ENCODE data around the gene RPH3AL. TPM values are rescaled to one million over a fixed set of nuclear protein-coding genes. Genes with fewer than 3 reads are reported as not detected.
"Not testable (repeated sequence)": the region's sequence is repeated elsewhere in the genome, so short reads cannot be mapped to it uniquely, and the experiment has no call there.

RPH3AL gene
- polyA plus RNA-seq, 4 donors = 10.5 to 18.8 (median 12.0) TPM

- DNase-seq (no peak), FAIRE-seq (no peak)
- no peak overlapping the region for H3K4me3 ChIP-seq (ENCODE audit: low read depth in 1 of 3, low read length in 3 of 3)
- no peaks in the 10 kb centered on the region for H3K9me3 ChIP-seq (ENCODE audit: control insufficient read depth in 2 of 2, insufficient read depth in 1 of 2, low read depth in 1 of 2, low read length in 1 of 2)
- no peaks in the 10 kb centered on the region for H3K36me3 ChIP-seq (ENCODE audit: control insufficient read depth in 3 of 3, insufficient read depth in 2 of 3, low read depth in 1 of 3, low read length in 3 of 3)
- no peaks in the 10 kb centered on the region for H3K4me1 ChIP-seq (ENCODE audit: control insufficient read depth in 3 of 3, insufficient read depth in 2 of 3, low read depth in 1 of 3, low read length in 2 of 3)
- WGBS, 3 donors = 88 to 98% (median 97%) methylated on average over 8 to 9 of the region's 9 CpGs
- no peak overlapping the region for H3K27ac ChIP-seq (ENCODE audit: low read depth in 1 of 3, low read length in 2 of 3)
- no peaks in the 10 kb centered on the region for H3K27me3 ChIP-seq (ENCODE audit: control insufficient read depth in 3 of 3, insufficient read depth in 3 of 3, low read length in 3 of 3)
Measured at GRCh38 chr17:225551-225950, 127.1 kb downstream of the RPH3AL start.

GRCh38 chr17:224576-224975 is 128.0 kb downstream of the RPH3AL start:
- not testable (repeated sequence) for H3K27me3 ChIP-seq (ENCODE audit: control insufficient read depth in 3 of 3, insufficient read depth in 3 of 3, low read length in 3 of 3); H3K9me3 ChIP-seq (ENCODE audit: control insufficient read depth in 2 of 2, insufficient read depth in 1 of 2, low read depth in 1 of 2, low read length in 1 of 2); FAIRE-seq; DNase-seq; H3K36me3 ChIP-seq (ENCODE audit: control insufficient read depth in 3 of 3, insufficient read depth in 2 of 3, low read depth in 1 of 3, low read length in 3 of 3); H3K27ac ChIP-seq (ENCODE audit: low read depth in 1 of 3, low read length in 2 of 3); H3K4me3 ChIP-seq (ENCODE audit: low read depth in 1 of 3, low read length in 3 of 3); H3K4me1 ChIP-seq (ENCODE audit: control insufficient read depth in 3 of 3, insufficient read depth in 2 of 3, low read depth in 1 of 3, low read length in 2 of 3)
- 93 to 100% (median 100%) methylated on average over 2 of the region's 2 CpGs for WGBS, 3 donors

GRCh38 chr17:223723-224471 is 128.7 kb downstream of the RPH3AL start:
- Histone ChIP-seq H3K27me3 (ENCODE audit: control insufficient read depth in 3 of 3, insufficient read depth in 3 of 3, low read length in 3 of 3) (no peaks in the 10 kb centered on the region), H3K9me3 (ENCODE audit: control insufficient read depth in 2 of 2, insufficient read depth in 1 of 2, low read depth in 1 of 2, low read length in 1 of 2) (no peaks in the 10 kb centered on the region), H3K4me3 (ENCODE audit: low read depth in 1 of 3, low read length in 3 of 3) (no peak overlapping the region), H3K36me3 (ENCODE audit: control insufficient read depth in 3 of 3, insufficient read depth in 2 of 3, low read depth in 1 of 3, low read length in 3 of 3) (peaks cover 0 to 2% (median 0%) of the 10 kb centered on the region in 3 donors), H3K27ac (ENCODE audit: low read depth in 1 of 3, low read length in 2 of 3) (no peak overlapping the region), H3K4me1 (ENCODE audit: control insufficient read depth in 3 of 3, insufficient read depth in 2 of 3, low read depth in 1 of 3, low read length in 2 of 3) (no peaks in the 10 kb centered on the region)
- WGBS, 3 donors = 82 to 85% (median 84%) methylated on average over 10 to 12 of the region's 12 CpGs
- FAIRE-seq (no peak), DNase-seq (no peak)

GRCh38 chr17:222172-222571 is 130.4 kb downstream of the RPH3AL start:
- peaks cover 0 to 4% (median 0%) of the 10 kb centered on the region in 3 donors for H3K36me3 ChIP-seq (ENCODE audit: control insufficient read depth in 3 of 3, insufficient read depth in 2 of 3, low read depth in 1 of 3, low read length in 3 of 3)
- FAIRE-seq (no peak), DNase-seq (no peak)
- WGBS, 3 donors = 81 to 96% (median 89%) methylated on average over 8 of the region's 8 CpGs
- no peaks in the 10 kb centered on the region for H3K27me3 ChIP-seq (ENCODE audit: control insufficient read depth in 3 of 3, insufficient read depth in 3 of 3, low read length in 3 of 3)
- no peak overlapping the region for H3K27ac ChIP-seq (ENCODE audit: low read depth in 1 of 3, low read length in 2 of 3)
- no peak overlapping the region for H3K4me3 ChIP-seq (ENCODE audit: low read depth in 1 of 3, low read length in 3 of 3)
- H3K9me3 ChIP-seq (ENCODE audit: control insufficient read depth in 2 of 2, insufficient read depth in 1 of 2, low read depth in 1 of 2, low read length in 1 of 2) = no peaks in the 10 kb centered on the region
- H3K4me1 ChIP-seq (ENCODE audit: control insufficient read depth in 3 of 3, insufficient read depth in 2 of 3, low read depth in 1 of 3, low read length in 2 of 3) = no peaks in the 10 kb centered on the region

GRCh38 chr17:219696-220095 is 132.9 kb downstream of the RPH3AL start:
- DNase-seq = no peak

GRCh38 chr17:218432-219110 is 134.0 kb downstream of the RPH3AL start:
- Histone ChIP-seq H3K36me3 (ENCODE audit: control insufficient read depth in 3 of 3, insufficient read depth in 2 of 3, low read depth in 1 of 3, low read length in 3 of 3) (peaks cover 0 to 9% (median 0%) of the 10 kb centered on the region in 3 donors), H3K27ac (ENCODE audit: low read depth in 1 of 3, low read length in 2 of 3) (no peak overlapping the region), H3K4me3 (ENCODE audit: low read depth in 1 of 3, low read length in 3 of 3) (no peak overlapping the region), H3K27me3 (ENCODE audit: control insufficient read depth in 3 of 3, insufficient read depth in 3 of 3, low read length in 3 of 3) (no peaks in the 10 kb centered on the region), H3K4me1 (ENCODE audit: control insufficient read depth in 3 of 3, insufficient read depth in 2 of 3, low read depth in 1 of 3, low read length in 2 of 3) (no peaks in the 10 kb centered on the region), H3K9me3 (ENCODE audit: control insufficient read depth in 2 of 2, insufficient read depth in 1 of 2, low read depth in 1 of 2, low read length in 1 of 2) (no peaks in the 10 kb centered on the region)
- DNase-seq = no peak
- 75 to 79% (median 76%) methylated on average over 8 of the region's 8 CpGs for WGBS, 3 donors
- FAIRE-seq = no peak

More at GRCh38 chr17:219696-220095, 132.9 kb downstream of the RPH3AL start:
- no peaks in the 10 kb centered on the region for H3K4me1 ChIP-seq (ENCODE audit: control insufficient read depth in 3 of 3, insufficient read depth in 2 of 3, low read depth in 1 of 3, low read length in 2 of 3)
- H3K4me3 ChIP-seq (ENCODE audit: low read depth in 1 of 3, low read length in 3 of 3) = no peak overlapping the region
- peaks cover 0 to 4% (median 0%) of the 10 kb centered on the region in 3 donors for H3K36me3 ChIP-seq (ENCODE audit: control insufficient read depth in 3 of 3, insufficient read depth in 2 of 3, low read depth in 1 of 3, low read length in 3 of 3)
- 90 to 94% (median 90%) methylated on average over 10 of the region's 10 CpGs for WGBS, 3 donors
- no peaks in the 10 kb centered on the region for H3K27me3 ChIP-seq (ENCODE audit: control insufficient read depth in 3 of 3, insufficient read depth in 3 of 3, low read length in 3 of 3)
- no peaks in the 10 kb centered on the region for H3K9me3 ChIP-seq (ENCODE audit: control insufficient read depth in 2 of 2, insufficient read depth in 1 of 2, low read depth in 1 of 2, low read length in 1 of 2)
- no peak for FAIRE-seq
- no peak overlapping the region for H3K27ac ChIP-seq (ENCODE audit: low read depth in 1 of 3, low read length in 2 of 3)

GRCh38 chr17:216625-217024 is 136.0 kb downstream of the RPH3AL start:
- no peaks in the 10 kb centered on the region for H3K9me3 ChIP-seq (ENCODE audit: control insufficient read depth in 2 of 2, insufficient read depth in 1 of 2, low read depth in 1 of 2, low read length in 1 of 2)
- no peaks in the 10 kb centered on the region for H3K27me3 ChIP-seq (ENCODE audit: control insufficient read depth in 3 of 3, insufficient read depth in 3 of 3, low read length in 3 of 3)
- H3K36me3 ChIP-seq (ENCODE audit: control insufficient read depth in 3 of 3, insufficient read depth in 2 of 3, low read depth in 1 of 3, low read length in 3 of 3) = peaks cover 0 to 23% (median 0%) of the 10 kb centered on the region in 3 donors
- no peak for FAIRE-seq
- no peak overlapping the region for H3K27ac ChIP-seq (ENCODE audit: low read depth in 1 of 3, low read length in 2 of 3)
- WGBS, 3 donors = 61 to 67% (median 67%) methylated on average over 2 of the region's 2 CpGs
- no peak overlapping the region for H3K4me3 ChIP-seq (ENCODE audit: low read depth in 1 of 3, low read length in 3 of 3)
- no peak for DNase-seq
- no peaks in the 10 kb centered on the region for H3K4me1 ChIP-seq (ENCODE audit: control insufficient read depth in 3 of 3, insufficient read depth in 2 of 3, low read depth in 1 of 3, low read length in 2 of 3)

- WGBS, 3 donors = 42 to 67% (median 61%) methylated on average over 22 to 25 of the region's 29 CpGs
- Histone ChIP-seq H3K36me3 (ENCODE audit: control insufficient read depth in 3 of 3, insufficient read depth in 2 of 3, low read depth in 1 of 3, low read length in 3 of 3) (peaks cover 0 to 25% (median 0%) of the 10 kb centered on the region in 3 donors), H3K4me3 (ENCODE audit: low read depth in 1 of 3, low read length in 3 of 3) (peak overlapping the region in 2 of 3 donors; percentile 49 to 69), H3K27ac (ENCODE audit: low read depth in 1 of 3, low read length in 2 of 3) (peak overlapping the region in 1 of 3 donors; percentile 38)
- not testable (repeated sequence) for H3K27me3 ChIP-seq (ENCODE audit: control insufficient read depth in 3 of 3, insufficient read depth in 3 of 3, low read length in 3 of 3); FAIRE-seq; H3K9me3 ChIP-seq (ENCODE audit: control insufficient read depth in 2 of 2, insufficient read depth in 1 of 2, low read depth in 1 of 2, low read length in 1 of 2); H3K4me1 ChIP-seq (ENCODE audit: control insufficient read depth in 3 of 3, insufficient read depth in 2 of 3, low read depth in 1 of 3, low read length in 2 of 3)
- peak in 1 of 2 donors; percentile 17 for DNase-seq
Measured at GRCh38 chr17:215563-216478, 136.8 kb downstream of the RPH3AL start.
